Inferior parietal cortex (tissue), 1 donor: ENCODE results near the gene CDSN.

Experiments used
- DNase-seq: peaks from one replicate; pipeline ENCODE4 v3.0.0-alpha.2; 2016; ENCODE audit errors: extremely low spot score

The CDSN gene

GRCh38 chr6:31144970-31145340 lies 24.7 kb upstream of the CDSN start:
- DNase-seq = no peak

DNA sequence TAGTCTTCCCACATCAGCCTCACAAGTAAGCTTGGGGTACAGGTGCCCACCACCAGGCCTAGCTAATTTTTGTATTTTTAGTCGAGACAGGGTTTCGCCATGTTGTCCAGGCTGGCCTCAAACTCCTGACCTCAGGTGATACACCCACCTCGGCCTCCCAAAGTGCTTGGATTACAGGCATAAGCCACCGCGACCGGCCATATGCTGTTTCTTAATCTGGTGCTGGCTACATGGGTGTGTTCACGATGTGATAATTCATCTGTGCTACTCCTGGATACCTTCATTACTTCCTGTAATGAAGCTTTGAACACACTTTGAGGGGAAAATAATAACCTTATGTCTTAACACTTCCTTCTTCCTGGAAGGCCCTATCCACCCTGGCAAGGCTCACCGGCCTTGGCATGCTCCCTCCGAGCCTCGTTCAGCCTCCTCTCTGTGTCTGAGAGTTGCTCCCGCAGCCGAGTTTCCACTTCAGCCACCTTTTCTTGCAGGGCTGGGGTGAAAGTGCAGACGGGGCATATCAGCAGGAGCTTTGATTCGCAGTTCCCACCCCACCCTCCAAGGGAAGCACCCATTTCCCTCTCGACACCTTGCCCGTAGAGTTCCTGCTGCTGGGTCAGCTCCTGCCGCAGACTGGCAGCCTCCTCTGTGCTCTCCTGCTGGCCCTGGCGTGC lies 24.2 kb upstream of the CDSN start:
- DNase-seq = no peak

- DNase-seq = no peak
Observed at GRCh38 chr6:31143148-31143547, 22.9 kb upstream of the CDSN start.

- DNase-seq = no peak
Observed at GRCh38 chr6:31142361-31142761, 22.1 kb upstream of the CDSN start.

DNA sequence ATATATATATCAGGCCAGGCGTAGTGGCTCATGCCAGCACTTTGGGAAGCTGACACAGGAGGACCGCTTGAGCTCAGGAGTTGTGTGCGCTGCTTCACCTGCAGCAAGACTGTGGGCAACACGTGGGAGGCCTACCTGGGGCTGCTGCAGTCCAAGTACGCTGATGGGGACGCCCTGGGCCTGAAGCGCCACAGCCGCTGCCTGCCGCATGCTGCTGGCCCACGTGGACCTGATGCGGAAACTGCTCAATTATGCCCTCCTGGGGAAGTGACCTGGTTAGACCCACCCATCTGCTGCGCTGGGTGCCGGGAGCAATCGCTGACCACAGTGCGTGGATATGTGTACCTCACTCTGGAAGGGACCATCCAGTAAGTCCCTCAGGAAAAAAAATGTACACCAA lies 20.4 kb upstream of the CDSN start:
- DNase-seq = no peak

GRCh38 chr6:31139599-31139998 lies 19.4 kb upstream of the CDSN start:
- DNase-seq = no peak

GRCh38 chr6:31138982-31139381 lies 18.7 kb upstream of the CDSN start, which contains the start of gene PSORS1C2:
Gene PSORS1C2, minus strand, starts transcription at chr6:31139066. Its CDS starts 40 bp downstream, at chr6:31139026.
- DNase-seq = no peak

DNA sequence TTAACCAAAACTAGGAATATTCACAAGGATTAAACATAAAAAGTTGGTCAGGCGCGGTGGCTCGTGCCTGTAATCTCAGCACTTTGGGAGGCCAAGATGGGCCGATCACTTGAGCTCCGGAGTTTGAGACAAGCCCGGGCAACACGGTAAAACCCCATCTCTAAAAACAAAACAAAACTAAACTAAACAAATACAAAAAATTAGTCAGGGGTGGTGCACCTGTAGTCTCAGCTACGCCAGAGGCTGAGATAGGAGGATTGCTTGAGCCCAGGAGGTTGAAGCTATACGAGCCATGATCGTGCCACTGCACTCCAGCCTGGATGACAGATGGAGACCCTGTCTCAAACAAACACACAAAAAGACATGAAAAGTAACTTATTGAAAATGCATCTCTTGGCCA lies 15.5 kb upstream of the CDSN start:
- DNase-seq = no peak

- no peak for DNase-seq
Observed at GRCh38 chr6:31132806-31133205, 12.6 kb upstream of the CDSN start.

DNA sequence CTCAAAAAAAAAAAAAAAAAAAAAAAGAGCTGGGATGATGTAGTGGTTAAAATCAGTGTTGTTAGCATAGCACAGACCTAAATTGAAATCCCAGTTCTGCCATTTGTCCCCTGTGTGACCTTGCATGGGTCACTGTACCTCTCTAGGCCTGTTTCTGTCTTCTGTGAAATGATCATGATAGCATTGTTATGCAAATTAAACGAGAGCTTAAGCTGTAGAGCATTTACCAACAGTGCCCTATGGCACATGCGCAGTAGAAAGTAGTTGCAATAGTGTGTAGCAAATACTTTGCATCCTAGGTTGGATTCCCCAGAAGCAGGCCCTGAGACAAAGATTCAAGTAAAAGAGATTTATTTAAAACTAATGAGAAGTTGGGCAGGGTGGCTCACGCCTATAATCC lies 11.3 kb upstream of the CDSN start:
- no peak for DNase-seq

DNA sequence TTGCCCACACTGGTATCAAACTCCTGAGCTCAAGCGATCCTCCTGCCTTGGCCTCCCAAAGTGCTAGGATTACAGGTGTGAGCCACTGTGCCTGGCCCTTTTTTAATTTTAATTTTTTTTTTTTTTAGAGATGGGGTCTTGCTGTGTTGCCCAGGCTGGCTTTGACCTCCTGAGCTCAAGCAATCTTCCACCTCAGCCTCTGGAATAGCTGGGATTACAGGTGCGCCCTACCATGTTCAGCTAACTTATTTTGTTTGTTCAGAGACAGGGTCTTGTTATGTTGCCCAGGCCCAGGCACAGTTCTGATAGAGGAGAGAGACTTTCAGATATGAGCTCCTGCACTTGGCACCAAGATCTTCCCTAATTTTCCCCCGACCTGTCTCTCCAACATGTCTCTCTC lies 10.5 kb upstream of the CDSN start:
- no peak for DNase-seq

DNA sequence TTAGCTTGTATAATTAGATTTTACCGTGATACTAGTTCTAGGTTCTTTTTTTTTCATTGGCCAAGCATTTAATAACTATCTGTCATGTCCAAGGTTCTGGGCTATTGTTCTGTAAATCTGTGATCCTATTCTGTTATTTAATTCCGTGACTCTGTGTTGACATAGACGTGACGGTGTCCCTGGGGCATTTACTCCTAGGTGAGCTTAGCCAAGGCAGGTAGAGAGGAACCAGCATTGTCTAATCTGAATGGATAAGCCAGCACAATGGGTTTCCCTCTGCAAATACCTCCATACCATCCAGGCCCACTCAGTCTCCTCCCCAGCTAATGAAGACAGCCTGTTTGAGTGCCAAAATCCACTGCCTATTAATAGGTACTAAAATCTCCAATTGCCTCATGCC lies 8.9 kb upstream of the CDSN start:
- DNase-seq = no peak

DNA sequence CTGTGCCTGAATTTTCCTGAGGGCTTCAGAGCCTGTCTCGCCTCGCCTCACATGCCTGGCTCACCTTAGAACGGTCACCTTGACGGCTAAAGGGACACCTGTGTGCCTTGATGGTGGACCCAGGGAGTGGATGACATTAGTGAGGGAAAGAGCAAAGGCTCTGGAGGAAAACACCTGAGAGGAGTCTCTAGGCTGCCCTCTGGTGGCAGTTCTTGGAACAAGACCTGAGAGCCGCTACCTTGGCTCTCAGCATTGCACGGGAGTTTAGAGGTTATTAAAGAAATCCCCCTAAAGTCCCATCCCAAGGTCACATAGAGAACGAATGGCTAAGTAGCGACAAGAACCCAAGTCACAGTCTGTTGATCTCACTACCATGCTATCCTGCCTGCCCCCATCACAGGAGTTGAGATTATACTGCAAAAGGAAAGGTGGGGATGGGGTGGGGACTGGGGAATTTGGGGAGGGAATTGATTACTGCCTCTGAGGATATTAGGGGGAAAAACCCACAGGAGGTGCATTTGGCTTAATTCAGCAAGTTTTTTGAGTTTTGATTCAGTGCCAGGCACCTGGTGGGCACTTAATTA lies 7.9 kb upstream of the CDSN start:
- peak; percentile 74 for DNase-seq

GRCh38 chr6:31126396-31127175 lies 6.3 kb upstream of the CDSN start:
- DNase-seq = no peak

DNA sequence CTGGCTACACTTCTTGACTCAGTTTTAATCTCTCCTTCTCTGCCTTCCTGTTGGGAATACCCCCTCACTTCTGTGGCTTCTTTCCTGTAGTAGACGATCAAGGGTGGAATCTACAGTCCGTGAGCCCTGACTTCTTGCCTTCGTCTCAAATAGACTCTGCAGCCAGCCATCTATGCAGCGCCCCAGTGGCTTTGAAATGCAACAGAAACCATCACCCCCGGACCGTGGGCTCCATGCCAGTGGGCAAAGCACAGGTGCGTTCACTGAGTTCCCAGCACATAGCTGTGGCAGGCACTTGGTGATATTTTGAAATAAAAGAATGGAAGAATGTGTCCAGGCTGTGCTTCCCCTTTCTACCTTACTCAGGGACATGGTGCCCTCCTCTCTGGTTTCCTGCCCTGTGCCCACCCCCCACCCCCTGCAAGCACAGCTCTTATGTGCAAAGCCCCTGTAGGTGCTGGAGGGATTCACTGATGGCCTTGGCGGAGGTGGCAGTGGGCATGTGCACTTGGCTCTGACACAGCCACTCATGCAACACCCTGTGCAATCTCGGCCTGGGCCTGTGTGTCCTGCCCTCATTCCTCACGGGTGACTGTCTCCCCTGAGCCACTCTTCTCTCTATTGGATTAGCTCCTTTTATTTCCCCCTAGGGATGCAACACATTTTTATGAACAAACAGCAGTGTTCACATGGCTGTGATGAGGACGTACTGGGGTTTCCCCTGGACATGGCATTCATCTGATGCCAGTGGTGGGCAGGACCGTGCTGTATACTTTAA lies 5.5 kb upstream of the CDSN start:
- no peak for DNase-seq

DNA sequence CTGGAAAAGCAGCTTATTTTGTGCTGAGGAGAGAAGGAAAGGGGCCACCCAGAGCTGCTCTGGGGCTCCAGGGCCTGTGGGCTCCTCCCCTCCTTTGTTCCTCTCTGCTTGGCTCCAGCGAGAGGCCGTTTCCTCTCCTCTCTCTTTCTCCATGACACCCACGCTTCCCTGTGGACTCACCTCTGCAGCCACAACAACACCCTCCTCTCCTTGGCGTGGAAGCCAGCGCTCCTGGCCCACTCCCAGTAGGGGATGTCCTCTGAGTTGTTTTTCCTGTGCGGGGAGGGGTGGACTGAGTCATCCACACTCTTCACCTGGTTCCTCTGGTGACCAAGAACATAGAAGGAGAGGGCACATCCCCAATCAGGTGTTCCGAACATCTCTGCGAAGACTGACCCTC lies 4.9 kb upstream of the CDSN start:
- DNase-seq = no peak

DNA sequence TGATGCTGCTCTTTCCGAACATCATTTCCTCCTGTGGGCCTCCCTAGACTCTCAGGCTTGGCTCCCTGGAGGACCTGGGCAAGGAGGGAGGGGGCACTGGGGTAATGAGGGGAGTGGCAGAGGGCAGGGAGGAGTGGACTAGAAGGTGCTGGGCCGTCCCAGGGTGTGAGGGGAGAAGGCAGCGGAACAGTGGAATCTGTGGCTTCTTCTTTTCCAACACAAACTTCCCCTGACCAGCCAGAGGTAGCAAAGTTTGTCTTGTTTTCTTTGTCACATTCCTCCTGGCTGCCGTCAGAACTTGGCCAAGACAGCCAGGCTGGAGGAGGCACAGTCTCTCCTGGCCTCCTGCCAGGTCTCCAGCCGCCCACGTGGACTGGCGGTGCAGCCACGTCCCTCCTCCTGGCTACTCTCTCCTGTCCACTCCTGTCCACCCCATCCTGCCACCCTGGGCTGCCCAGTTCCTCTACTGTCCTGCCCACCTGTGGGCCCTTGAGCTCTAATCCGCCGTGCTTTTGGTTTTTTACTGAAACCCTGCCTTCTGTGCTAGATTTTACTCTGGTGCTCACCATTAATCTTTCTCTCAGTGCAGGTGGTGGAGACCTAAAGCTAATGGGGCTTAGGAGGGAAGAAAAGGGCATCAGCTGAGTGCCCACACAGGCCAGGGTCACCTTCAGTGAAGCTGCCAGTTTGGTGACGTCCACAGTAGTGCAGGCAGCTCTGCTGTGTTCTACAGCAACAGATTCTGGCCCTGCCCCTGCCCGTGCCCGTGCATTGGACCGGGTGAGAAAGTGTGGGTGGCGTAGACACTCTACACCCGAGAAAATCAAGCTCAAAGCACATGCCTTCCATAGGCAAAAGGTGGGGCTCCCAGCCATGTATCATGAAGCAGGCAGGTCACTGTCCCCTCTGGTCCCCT lies 2.8 kb upstream of the CDSN start:
- peak; percentile 20 for DNase-seq

GRCh38 chr6:31121131-31121790 lies 1.0 kb upstream of the CDSN start:
- no peak for DNase-seq

GRCh38 chr6:31118178-31118577 lies 2.1 kb downstream of the CDSN start:
- DNase-seq = no peak

GRCh38 chr6:31116661-31117385 lies 3.4 kb downstream of the CDSN start:
- no peak for DNase-seq
